Nasal cavity respiratory epithelium epithelial cell of viscerocranial mucosa (primary cell): Measurements from ENCODE around the gene PCDHA6. TPM values are rescaled to one million over a fixed set of nuclear protein-coding genes. Genes with fewer than 3 reads are reported as not detected.

Experiments used
- total RNA-seq: library from RNA; depleted of rRNA; stranded (reverse); fragments of >200 nt; gene quantifications from 2 replicates; pipeline ENCODE4 v1.2.3, GENCODE V29; 2014

PCDHA6 gene
- under 0.01 and 0.85 TPM in 2 replicates for total RNA-seq

GRCh38 chr5:140827704-140828361 lies at the start of gene PCDHA6:
Gene PCDHA6 (plus strand): TSS chr5:140827960. CDS start chr5:140828092, 132 bp downstream.

GRCh38 chr5:140785905-140786686 lies 41.7 kb upstream of the PCDHA6 start, which contains the start of gene PCDHA1:
Gene PCDHA1 (plus strand): TSS chr5:140786140.

GRCh38 chr5:140794595-140795258 lies 33.0 kb upstream of the PCDHA6 start, which contains the start of gene PCDHA2:
Gene PCDHA2 (plus strand): TSS chr5:140794852.

GRCh38 chr5:140800816-140801493 lies 26.8 kb upstream of the PCDHA6 start, which contains the start of gene PCDHA3:
Gene PCDHA3 (plus strand): TSS chr5:140801057.

DNA sequence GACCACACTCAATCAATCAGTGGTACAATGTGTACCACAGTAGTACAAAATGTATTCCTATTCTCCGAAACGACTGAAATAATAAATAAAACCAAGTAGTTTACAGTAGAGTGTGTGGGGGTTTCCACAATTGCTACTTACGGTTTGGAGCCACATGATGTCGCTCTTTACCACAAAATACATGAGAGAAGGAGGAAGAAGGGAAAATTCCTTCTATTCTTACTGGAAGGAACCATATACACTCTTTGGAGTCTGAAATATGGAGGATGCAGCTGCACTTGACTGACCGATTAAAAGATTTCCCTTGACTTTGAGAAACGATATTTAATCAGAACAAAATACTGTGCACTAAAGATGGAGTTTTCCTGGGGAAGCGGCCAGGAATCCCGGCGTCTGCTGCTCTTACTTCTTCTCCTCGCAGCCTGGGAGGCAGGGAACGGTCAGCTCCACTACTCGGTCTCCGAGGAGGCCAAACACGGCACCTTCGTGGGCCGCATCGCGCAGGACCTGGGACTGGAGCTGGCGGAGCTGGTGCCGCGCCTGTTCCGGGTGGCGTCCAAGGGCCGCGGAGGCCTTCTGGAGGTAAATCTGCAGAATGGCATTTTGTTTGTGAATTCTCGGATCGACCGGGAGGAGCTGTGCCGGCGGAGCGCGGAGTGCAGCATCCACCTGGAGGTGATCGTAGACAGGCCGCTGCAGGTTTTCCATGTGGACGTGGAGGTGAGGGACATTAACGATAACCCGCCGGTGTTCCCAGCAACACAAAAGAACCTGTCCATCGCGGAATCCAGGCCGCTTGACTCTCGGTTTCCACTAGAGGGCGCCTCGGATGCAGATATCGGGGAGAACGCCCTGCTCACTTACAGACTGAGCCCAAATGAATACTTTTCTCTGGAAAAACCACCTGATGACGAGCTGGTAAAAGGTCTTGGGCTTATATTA lies 20.7 kb upstream of the PCDHA6 start, which contains the start of gene PCDHA4:
Gene PCDHA4 (plus strand): TSS at position 235 of the 942 bp plus-strand sequence.

DNA sequence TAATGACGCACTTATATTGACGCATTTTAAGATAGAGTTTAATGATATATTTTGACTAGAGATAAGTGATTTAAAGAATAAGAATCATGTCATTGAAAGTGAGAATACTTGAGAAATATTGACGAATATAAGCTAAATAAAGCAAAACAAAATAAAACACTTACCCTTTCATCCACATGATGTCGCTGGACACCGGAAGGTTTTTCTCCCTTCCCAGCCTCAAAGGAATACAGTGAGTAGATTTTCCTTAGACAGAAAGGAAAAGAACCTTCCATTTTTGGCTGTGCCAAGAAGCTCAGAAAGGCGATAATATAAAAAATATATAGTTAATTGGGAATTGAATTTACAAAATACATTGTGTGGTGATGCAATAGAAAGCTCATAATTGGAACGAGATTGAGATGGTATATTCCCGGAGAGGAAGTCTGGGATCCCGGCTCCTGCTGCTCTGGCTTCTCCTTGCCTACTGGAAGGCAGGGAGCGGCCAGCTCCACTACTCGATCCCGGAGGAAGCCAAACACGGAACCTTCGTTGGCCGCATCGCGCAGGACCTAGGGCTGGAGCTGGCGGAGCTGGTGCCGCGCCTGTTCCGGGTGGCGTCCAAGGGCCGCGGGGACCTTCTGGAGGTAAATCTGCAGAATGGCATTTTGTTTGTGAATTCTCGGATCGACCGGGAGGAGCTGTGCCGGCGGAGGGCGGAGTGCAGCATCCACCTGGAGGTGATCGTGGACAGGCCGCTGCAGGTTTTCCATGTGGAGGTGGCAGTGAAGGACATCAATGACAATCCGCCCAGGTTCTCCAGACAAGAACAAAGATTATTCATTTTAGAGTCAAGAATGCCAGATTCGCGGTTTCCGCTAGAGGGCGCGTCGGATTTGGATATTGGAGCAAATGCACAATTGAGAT lies 6.1 kb upstream of the PCDHA6 start, which contains the start of gene PCDHA5:
Gene PCDHA5 (plus strand): TSS at position 239 of the 906 bp plus-strand sequence.

DNA sequence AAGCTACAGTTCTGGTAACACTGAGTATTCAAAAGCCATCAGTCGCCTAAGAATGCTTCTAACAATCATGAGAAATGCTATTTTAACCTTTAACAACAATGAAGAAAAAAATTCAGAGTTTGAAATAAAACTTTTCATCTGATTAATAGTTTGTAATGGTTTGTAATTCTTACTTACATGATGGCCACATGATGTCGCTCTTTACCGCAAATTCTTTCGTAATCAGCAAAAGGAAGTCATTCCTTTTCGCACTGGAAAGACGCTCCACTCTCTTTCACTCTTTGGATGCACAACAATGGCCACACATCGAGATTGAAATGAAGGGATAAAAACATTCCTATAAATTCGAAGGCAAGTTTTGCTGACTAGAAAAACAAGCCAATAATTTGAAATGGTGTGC lies 6.2 kb downstream of the PCDHA6 start, which contains the start of gene PCDHA7:
Gene PCDHA7 (plus strand): TSS at position 277 of the 400 bp plus-strand sequence. CDS start 115 bp downstream, at position 392.

GRCh38 chr5:140840978-140841962 lies 13.5 kb downstream of the PCDHA6 start, which contains the start of gene PCDHA8:
Gene PCDHA8 (plus strand): TSS chr5:140841187. CDS start chr5:140841322, 135 bp downstream.

GRCh38 chr5:140848139-140849102 lies 20.7 kb downstream of the PCDHA6 start, which contains the start of gene PCDHA9:
Gene PCDHA9 (plus strand): TSS chr5:140848382. CDS start chr5:140848496, 114 bp downstream.

DNA sequence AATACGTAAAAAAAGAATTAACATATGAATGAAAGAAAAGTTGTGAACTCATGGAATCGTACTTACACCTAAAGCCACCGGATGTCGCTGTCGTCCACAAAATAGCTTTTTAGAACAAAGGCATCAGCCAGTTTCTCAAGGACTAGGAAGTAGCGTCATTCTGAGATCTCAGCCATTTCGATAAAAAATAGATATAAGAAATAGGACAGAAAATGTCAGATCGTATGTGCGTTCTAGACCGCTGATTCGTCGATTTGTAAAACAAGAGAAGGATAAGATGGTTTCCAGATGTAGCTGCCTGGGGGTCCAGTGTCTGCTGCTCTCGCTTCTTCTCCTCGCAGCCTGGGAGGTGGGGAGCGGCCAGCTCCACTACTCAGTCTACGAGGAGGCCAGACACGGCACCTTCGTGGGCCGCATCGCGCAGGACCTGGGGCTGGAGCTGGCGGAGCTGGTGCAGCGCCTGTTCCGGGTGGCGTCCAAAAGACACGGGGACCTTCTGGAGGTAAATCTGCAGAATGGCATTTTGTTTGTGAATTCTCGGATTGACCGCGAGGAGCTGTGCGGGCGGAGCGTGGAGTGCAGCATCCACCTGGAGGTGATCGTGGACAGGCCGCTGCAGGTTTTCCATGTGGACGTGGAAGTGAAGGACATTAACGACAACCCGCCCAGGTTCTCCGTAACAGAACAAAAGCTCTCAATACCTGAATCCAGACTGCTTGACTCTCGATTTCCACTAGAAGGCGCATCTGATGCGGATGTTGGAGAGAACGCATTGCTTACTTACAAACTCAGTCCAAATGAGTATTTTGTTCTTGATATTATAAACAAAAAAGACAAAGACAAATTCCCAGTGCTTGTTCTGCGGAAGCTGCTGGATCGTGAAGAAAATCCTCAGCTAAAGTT lies 28.3 kb downstream of the PCDHA6 start, which contains the start of gene PCDHA10:
Gene PCDHA10 (plus strand): TSS at position 126 of the 903 bp plus-strand sequence. CDS start 152 bp downstream, at position 278.

DNA sequence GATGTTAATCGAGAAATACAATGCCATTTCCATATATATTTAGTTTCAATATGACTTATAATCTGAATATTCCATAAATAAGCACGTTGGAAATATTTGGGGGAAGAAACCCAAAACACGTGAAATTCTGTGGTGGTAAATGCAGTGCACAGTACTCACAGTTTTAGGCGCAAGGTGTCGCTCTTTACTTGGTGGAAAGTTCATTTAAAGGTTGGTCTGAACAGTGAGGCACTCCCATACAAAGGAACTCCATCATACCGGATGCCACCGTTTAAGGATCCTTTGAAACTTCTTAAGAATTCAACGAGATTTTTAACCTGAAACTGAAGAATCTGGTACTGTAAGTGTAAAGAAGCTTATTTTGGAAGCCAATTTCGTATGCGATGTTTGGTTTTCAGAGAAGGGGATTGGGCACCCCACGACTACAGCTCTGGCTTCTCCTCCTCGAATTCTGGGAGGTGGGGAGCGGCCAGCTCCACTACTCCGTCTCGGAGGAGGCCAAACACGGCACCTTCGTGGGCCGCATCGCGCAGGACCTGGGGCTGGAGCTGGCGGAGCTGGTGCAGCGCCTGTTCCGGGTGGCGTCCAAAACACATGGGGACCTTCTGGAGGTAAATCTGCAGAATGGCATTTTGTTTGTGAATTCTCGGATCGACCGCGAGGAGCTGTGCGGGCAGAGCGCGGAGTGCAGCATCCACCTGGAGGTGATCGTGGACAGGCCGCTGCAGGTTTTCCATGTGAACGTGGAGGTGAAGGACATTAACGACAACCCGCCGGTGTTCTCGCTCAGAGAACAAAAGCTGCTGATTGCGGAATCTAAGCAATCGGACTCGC lies 41.2 kb downstream of the PCDHA6 start, which contains the start of gene PCDHA11:
Gene PCDHA11 (plus strand): TSS at position 237 of the 834 bp plus-strand sequence. CDS start 147 bp downstream, at position 384.

DNA sequence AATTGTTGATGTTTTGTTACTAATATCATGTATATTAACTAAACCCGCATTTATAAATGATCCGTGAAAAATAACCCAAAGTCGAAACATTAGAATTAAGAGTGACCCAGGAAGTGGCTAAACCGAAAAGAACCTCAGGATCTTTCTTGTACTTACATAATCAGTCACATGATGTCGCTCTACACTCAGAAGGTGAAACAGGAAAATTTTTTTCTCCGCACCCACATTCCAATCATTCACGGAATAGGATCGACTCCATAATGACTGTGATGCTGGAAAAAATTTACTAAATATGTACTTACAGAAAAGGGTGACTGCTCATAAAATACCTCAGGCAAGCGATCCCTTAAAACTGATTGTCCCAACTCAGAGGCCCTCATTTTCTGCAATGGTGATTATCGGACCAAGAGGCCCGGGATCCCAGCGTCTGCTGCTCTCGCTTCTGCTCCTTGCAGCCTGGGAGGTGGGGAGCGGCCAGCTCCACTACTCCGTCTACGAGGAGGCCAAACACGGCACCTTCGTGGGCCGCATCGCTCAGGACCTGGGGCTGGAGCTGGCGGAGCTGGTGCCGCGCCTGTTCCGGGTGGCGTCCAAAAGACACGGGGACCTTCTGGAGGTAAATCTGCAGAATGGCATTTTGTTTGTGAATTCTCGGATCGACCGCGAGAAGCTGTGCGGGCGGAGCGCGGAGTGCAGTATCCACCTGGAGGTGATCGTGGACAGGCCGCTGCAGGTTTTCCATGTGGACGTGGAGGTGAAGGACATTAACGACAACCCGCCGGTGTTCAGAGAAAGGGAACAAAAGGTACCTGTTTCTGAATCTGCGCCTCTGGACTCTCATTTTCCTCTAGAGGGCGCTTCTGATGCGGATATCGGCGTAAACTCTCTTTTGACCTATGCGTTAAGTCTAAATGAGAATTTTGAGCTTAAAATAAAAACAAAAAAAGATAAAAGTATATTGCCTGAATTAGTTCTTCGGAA lies 47.6 kb downstream of the PCDHA6 start, which contains the start of gene PCDHA12:
Gene PCDHA12 (plus strand): TSS at position 224 of the 981 bp plus-strand sequence. CDS start 165 bp downstream, at position 389.

